H1 (cell line): ENCODE results near the gene MRPL11. TPM values are rescaled to one million over a fixed set of nuclear protein-coding genes. Genes with fewer than 3 reads are reported as not detected.
A peak's percentile ranks its signal among the peaks of the same experiment; 100 is the strongest.

Experiments used
- ASH2L ChIP-seq: fragments of 200-600, 300-600 bp; sonication (generic); IDR thresholded peaks from one replicate; pipeline ENCODE4 v1.7.1; 2017; ENCODE audit warnings: low read length
- ATF2 ChIP-seq: IDR thresholded peaks from 2 replicates; pipeline ENCODE4 v1.6.1; 2012; ENCODE audit warnings: low read length, inconsistent platforms
- HDAC2 ChIP-seq, 2 experiments: fragments of 300-600 bp in 1 of 2; sonication (generic) in 1 of 2; IDR thresholded peaks; 2 replicates each; pipeline ENCODE4 v1.6.1; 2011 to 2012; ENCODE audit warnings: low read depth in 2 of 2, low read length in 2 of 2, mild to moderate bottlenecking in 2 of 2, moderate library complexity in 2 of 2, borderline replicate concordance in 1 of 2, inconsistent platforms in 1 of 2
- KDM4A ChIP-seq: IDR thresholded peaks from one replicate; pipeline ENCODE4 v1.7.1; 2012; ENCODE audit warnings: low read depth, mild to moderate bottlenecking, moderate library complexity, low read length, inconsistent platforms; ENCODE audit not compliant: severe bottlenecking
- POLR2A ChIP-seq, 2 experiments: IDR thresholded peaks; 1 replicate in 1 of 2; 2 replicates in 1 of 2; pipeline ENCODE4 v1.6.1; 2011; ENCODE audit warnings: low read depth in 2 of 2, low read length in 2 of 2, mild to moderate bottlenecking in 2 of 2; ENCODE audit errors: control extremely low read depth in 1 of 2
- POLR2AphosphoS5 ChIP-seq: IDR thresholded peaks from 2 replicates; pipeline ENCODE4 v1.6.1; 2011; ENCODE audit warnings: low read depth, low read length
- SIN3A ChIP-seq, 2 experiments: IDR thresholded peaks in 1 of 2; conservative IDR thresholded peaks in 1 of 2; 2 replicates each; pipeline ENCODE4 v1.6.1; 2011 to 2012; ENCODE audit warnings: low read length in 2 of 2, improper control_type of control experiment in 1 of 2, low read depth in 1 of 2, mild to moderate bottlenecking in 1 of 2
- polyA plus RNA-seq, 7 experiments: library from polyadenylated mRNA; depleted of rRNA in 3 of 7; stranded (reverse) in 5 of 7; unstranded in 2 of 7; fragments of >200 nt in 5 of 7; fragments of 200-250 nt in 2 of 7; gene quantifications; 1 replicate in 5 of 7; 2 replicates in 1 of 7; 4 replicates in 1 of 7; pipeline versions ENCODE4 v1.2.1 to v1.2.3, GENCODE V29; 2011 to 2013; ENCODE audit warnings: missing spikeins in 2 of 7, mixed read lengths in 2 of 7
- total RNA-seq: library from RNA; stranded (reverse); fragmentation: NEBNext Ultra II Directional; extraction: Animal tissue kit (Norgen Biotek cat#: 25700); gene quantifications from 2 replicates; pipeline ENCODE4 v1.2.1, GENCODE V29; 2021
- TF ChIP-seq, protein P1 (sequence below), 3 experiments: IDR thresholded peaks; 1 replicate in 2 of 3; 2 replicates in 1 of 3; pipeline versions ENCODE4 v1.5.1 to v1.6.1; 2011; ENCODE audit warnings: low read length in 3 of 3, mild to moderate bottlenecking in 3 of 3, inconsistent platforms in 2 of 3, low read depth in 1 of 3, moderate library complexity in 1 of 3; ENCODE audit not compliant: insufficient read depth in 1 of 3; ENCODE audit errors: control extremely low read depth in 1 of 3

Gene MRPL11
- total and polyA plus RNA-seq, 2 of the 8 experiments (the other 6 are each of a cell fraction or from before 2014, with no cell fraction given) = 105 to 141 TPM

DNA sequence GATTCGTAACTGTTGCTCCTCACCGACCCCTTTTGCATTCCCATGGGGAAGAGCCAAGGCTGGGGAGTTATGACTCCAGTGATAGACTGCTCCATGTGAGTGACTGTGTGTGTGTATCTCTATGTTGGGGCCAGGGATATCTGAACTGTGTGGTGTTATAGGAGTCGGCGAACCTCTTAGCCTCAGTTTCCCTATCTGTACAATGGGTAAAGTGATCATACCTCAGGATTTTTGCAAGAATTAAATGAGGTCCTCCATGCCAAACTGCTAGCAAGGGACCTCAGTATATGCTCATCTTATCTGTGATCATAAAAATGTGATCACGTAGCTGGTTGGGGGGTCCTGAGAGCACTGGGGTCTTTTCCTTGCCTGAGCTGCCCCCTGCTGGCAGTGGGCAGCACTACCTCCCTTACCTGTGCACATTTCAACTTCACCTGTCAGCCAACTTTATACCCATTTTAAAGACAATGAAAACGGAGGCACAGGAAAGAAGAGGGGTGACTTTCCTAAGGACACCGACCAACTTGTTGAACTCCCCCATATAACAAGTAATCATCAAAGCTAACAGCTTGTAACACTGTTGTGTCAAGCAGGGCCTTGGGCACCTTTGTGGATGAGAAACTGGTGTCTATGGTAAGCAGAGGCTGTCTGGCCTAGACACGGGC, 40.2 kb upstream of the MRPL11 start (continued):
- TF ChIP-seq ATF2 (no peak), POLR2A (IDR thresholded peaks at IDR 0.05; ENCODE audit: control extremely low read depth in 1 of 2, low read depth in 2 of 2, low read length in 2 of 2) (peak in 1 of 2 experiments; percentile 16; a peak in 2 of 3 replicates), SIN3A (conservative IDR thresholded peaks at IDR 0.05 in 1 of 2, IDR thresholded peaks at IDR 0.05 in 1 of 2; ENCODE audit: low read depth in 1 of 2, low read length in 2 of 2) (peak; percentile 63 to 80; a peak in 3 of 4 replicates), HDAC2 (IDR thresholded peaks at IDR 0.05; ENCODE audit: borderline replicate concordance in 1 of 2, low read depth in 2 of 2, low read length in 2 of 2) (peak in 1 of 2 experiments; percentile 96; a peak in 1 of 4 replicates), POLR2AphosphoS5 (peak; percentile 14; the same call in 1 of the 2 replicates), ASH2L (no peak), KDM4A (no peak)
- TF ChIP-seq, protein P1, sequence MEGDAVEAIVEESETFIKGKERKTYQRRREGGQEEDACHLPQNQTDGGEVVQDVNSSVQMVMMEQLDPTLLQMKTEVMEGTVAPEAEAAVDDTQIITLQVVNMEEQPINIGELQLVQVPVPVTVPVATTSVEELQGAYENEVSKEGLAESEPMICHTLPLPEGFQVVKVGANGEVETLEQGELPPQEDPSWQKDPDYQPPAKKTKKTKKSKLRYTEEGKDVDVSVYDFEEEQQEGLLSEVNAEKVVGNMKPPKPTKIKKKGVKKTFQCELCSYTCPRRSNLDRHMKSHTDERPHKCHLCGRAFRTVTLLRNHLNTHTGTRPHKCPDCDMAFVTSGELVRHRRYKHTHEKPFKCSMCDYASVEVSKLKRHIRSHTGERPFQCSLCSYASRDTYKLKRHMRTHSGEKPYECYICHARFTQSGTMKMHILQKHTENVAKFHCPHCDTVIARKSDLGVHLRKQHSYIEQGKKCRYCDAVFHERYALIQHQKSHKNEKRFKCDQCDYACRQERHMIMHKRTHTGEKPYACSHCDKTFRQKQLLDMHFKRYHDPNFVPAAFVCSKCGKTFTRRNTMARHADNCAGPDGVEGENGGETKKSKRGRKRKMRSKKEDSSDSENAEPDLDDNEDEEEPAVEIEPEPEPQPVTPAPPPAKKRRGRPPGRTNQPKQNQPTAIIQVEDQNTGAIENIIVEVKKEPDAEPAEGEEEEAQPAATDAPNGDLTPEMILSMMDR (IDR thresholded peaks at IDR 0.05; ENCODE audit: control extremely low read depth in 1 of 3, insufficient read depth in 1 of 3, low read depth in 1 of 3, low read length in 3 of 3) = peak; percentile 82 to 92 (median 87)
